Measurements from ENCODE around the gene B3GNT4.

Gene B3GNT4

GRCh38 chr12:122162976-122163375 lies 40.5 kb upstream of the B3GNT4 start:
- no peak for TF ChIP-seq CTCF (IDR thresholded peaks at IDR 0.05; ENCODE audit: low read depth, low read length, missing control alignments)
- in situ Hi-C loops (cut with HindIII; ENCODE audit: low sequenced_read_pairs): no loop called here
- no peak overlapping the region for H3K4me3 ChIP-seq (ENCODE audit: low read depth, low read length)
- no peak for DNase-seq (ENCODE audit: low read depth)

GRCh38 chr12:122166422-122167349 lies 36.8 kb upstream of the B3GNT4 start:
- no peak for DNase-seq (ENCODE audit: low read depth)
- no peak overlapping the region for H3K4me3 ChIP-seq (ENCODE audit: low read depth, low read length)
- no peak for TF ChIP-seq CTCF (IDR thresholded peaks at IDR 0.05; ENCODE audit: low read depth, low read length, missing control alignments)
- in situ Hi-C loops (cut with HindIII; ENCODE audit: low sequenced_read_pairs): no loop called here

- TF ChIP-seq CTCF (IDR thresholded peaks at IDR 0.05; ENCODE audit: low read depth, low read length, missing control alignments): no peak
- DNase-seq (ENCODE audit: low read depth): no peak
- no peak overlapping the region for H3K4me3 ChIP-seq (ENCODE audit: low read depth, low read length)
- in situ Hi-C loops (cut with HindIII; ENCODE audit: low sequenced_read_pairs): no loop called here
Observed at GRCh38 chr12:122167356-122167925, 36.1 kb upstream of the B3GNT4 start.

- TF ChIP-seq CTCF (IDR thresholded peaks at IDR 0.05; ENCODE audit: low read depth, low read length, missing control alignments): no peak
- no peak overlapping the region for H3K4me3 ChIP-seq (ENCODE audit: low read depth, low read length)
- DNase-seq (ENCODE audit: low read depth): no peak
- in situ Hi-C loops (cut with HindIII; ENCODE audit: low sequenced_read_pairs): no loop called here
Observed at GRCh38 chr12:122168492-122168891, 35.0 kb upstream of the B3GNT4 start.

GRCh38 chr12:122171399-122171798 lies 32.1 kb upstream of the B3GNT4 start:
- in situ Hi-C loops (cut with HindIII; ENCODE audit: low sequenced_read_pairs): no loop called here
- TF ChIP-seq CTCF (IDR thresholded peaks at IDR 0.05; ENCODE audit: low read depth, low read length, missing control alignments): no peak
- no peak overlapping the region for H3K4me3 ChIP-seq (ENCODE audit: low read depth, low read length)
- no peak for DNase-seq (ENCODE audit: low read depth)

- no peak overlapping the region for H3K4me3 ChIP-seq (ENCODE audit: low read depth, low read length)
- TF ChIP-seq CTCF (IDR thresholded peaks at IDR 0.05; ENCODE audit: low read depth, low read length, missing control alignments): no peak
- DNase-seq (ENCODE audit: low read depth): no peak
- in situ Hi-C loops (cut with HindIII; ENCODE audit: low sequenced_read_pairs): no loop called here
Observed at GRCh38 chr12:122172262-122172939, 31.1 kb upstream of the B3GNT4 start.

Data from astrocyte of the cerebellum (primary cell).